HG03354 (cell line): ENCODE data around the gene OR5T3.
"Not testable (repeated sequence)": the region's sequence is repeated elsewhere in the genome, so short reads cannot be mapped to it uniquely, and the experiment has no call there.

Experiments
- ATAC-seq: cut with Tn5 transposase; IDR thresholded peaks from one replicate; pipeline ENCODE4 v1.9.1; 2021; ENCODE audit warnings: mild to moderate bottlenecking; ENCODE audit not compliant: unreplicated experiment, poor library complexity, severe bottlenecking

OR5T3 gene

DNA sequence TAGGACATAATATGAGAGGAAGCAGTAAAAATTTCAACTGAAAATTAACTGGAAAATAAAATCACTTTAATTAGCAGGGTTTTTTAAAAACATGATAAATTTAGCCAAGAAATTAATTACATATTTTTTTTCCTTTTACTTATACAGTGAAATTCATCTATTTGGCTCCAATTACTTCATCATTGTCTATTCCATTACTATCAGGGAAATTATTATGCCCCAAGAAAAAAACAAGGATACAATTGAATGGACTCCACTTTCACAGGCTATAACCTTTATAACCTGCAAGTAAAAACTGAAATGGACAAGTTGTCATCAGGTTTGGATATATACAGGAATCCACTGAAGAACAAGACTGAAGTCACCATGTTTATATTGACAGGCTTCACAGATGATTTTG, at the start of gene OR5T3:
OR5T3 (plus strand) TSS at position 301 of the 400 bp plus-strand sequence; CDS start at position 301, 0 bp downstream.
- no peak for ATAC-seq

- ATAC-seq: no peak
These were observed 44.3 kb upstream of the OR5T3 start for GRCh38 chr11:56207790-56208189.

- no peak for ATAC-seq
These were observed 37.5 kb upstream of the OR5T3 start for GRCh38 chr11:56214537-56214936.

DNA sequence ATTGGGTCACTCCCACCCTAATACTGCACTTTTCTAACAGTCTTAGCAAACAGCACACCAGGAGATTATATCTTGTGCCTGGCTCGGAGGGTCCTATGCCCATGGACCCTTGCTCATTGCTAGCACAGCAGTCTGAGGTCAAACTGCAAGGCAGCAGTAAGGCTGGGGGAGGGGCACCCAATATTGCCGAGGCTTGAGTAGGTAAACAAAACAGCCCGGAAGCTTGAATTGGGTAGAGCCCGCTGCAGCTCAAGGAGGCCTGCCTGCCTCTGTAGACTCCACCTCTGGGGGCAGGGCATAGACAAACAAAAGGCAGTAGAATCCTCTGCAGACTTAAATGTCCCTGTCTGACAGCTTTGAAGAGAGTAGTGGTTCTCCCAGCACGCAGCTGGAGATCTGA, 32.3 kb upstream of the OR5T3 start:
- ATAC-seq: not testable (repeated sequence)

- no peak for ATAC-seq
These were observed 17.9 kb upstream of the OR5T3 start, which contains the start of gene OR5T2 for GRCh38 chr11:56234155-56234554. TSS of gene OR5T2 (minus strand) at chr11:56234255. CDS start at chr11:56233062, 1,193 bp downstream.

DNA sequence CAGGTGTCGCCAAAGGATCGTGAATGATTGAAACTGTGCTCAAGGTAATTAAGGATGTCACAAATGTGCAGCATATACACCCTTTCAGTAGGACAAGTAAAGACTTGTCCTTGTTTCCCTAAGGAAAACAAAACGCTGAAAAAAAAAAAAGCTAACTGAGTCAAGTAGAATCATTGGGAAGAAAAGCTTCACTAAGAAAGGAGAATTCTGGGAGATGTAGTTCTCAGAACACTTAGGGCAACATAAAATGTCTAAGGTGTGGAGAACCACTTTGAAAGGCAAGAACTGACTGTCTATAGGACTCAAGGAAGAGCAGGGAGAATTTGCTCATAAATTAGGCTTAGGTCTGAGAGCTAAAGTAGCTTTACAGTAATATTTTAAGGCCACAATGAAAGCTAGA, 19.0 kb downstream of the OR5T3 start:
- no peak for ATAC-seq

DNA sequence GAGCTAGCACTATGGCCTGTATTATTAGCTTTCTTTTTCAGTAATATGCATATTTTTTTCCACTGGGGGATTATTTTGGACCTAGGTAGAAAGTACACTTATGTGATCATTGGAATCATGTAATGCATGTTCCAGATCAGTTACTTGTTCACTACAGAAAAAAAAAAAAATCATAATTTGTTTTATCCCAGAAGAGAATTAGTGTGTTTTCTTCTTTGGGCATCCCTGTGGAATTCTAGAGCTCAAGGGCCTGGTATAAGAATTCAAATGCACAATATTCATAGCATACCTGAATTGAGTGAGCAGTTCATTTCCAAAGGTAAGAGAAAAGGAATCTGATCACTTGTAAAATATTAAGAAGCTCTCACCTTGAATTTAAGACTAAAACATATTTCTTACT, 21.8 kb downstream of the OR5T3 start, which contains the start of gene OR5T1:
OR5T1 (plus strand) TSS at position 301 of the 400 bp plus-strand sequence. CDS start 1,485 bp downstream, outside the sequence.
- ATAC-seq: no peak

GRCh38 chr11:56292154-56292553, 40.1 kb downstream of the OR5T3 start, which contains the start of gene OR8H1:
TSS of gene OR8H1 (minus strand) at chr11:56292254. CDS start at chr11:56291062, 1,192 bp downstream.
- ATAC-seq: no peak

GRCh38 chr11:56296898-56297297, 44.8 kb downstream of the OR5T3 start:
- ATAC-seq: no peak
